PC-9 (cell line): ENCODE data around the gene ZNF335.

Source experiments
- CTCF ChIP-seq: fragments of 200-600 bp; sonication (generic); conservative IDR thresholded peaks from 2 replicates; pipeline ENCODE4 v1.6.1; 2017; ENCODE audit warnings: mixed run types, antibody characterized with exemption, mild to moderate bottlenecking, moderate library complexity
- EZH2 ChIP-seq: fragments of 200-600 bp; sonication (generic); IDR thresholded peaks from 2 replicates; pipeline ENCODE4 v1.8.0; 2017; ENCODE audit warnings: antibody characterized with exemption, low read depth

- TF ChIP-seq CTCF (no peak), EZH2 (no peak)
These were observed 11.3 kb upstream of the ZNF335 start for GRCh38 chr20:45983279-45983743.
